SK-N-SH (cell line): ENCODE results near the gene IRAK4. TPM values are rescaled to one million over a fixed set of nuclear protein-coding genes. Genes with fewer than 3 reads are reported as not detected.

Experiments used
- CTCF ChIA-PET: fragments of 300-600, 350-600 bp; formaldehyde crosslinking; extraction: SDS; loops from one replicate; lab custom pipeline; 2021; lab: Yijun Ruan, JAX
- POLR2A ChIA-PET: fragments of 350-600 bp; sonication (Branson Sonifier 250); formaldehyde crosslinking; extraction: SDS; loops from one replicate; lab custom pipeline; 2020; ENCODE audit warnings: antibody characterized with exemption, inconsistent platforms; lab: Yijun Ruan, JAX
- DNase-seq: peaks from one replicate; pipeline ENCODE4 v3.0.0; 2012
- H2AFZ ChIP-seq: fragments of 200-600 bp; sonication (generic); 2 replicates; pipeline ENCODE4 v1.8.1; 2016; ENCODE audit warnings: antibody characterized with exemption, mild to moderate bottlenecking, low read depth
- H3F3A ChIP-seq: fragments of 200-600 bp; sonication (generic); replicated peaks from 2 replicates; pipeline ENCODE3; 2016; ENCODE audit warnings: antibody characterized with exemption, mild to moderate bottlenecking; ENCODE audit not compliant: insufficient read depth
- H3K27ac ChIP-seq, 2 experiments: fragments of 200-500 bp in 1 of 2; fragments of 200-600 bp in 1 of 2; sonication (Bioruptor generic) in 1 of 2; sonication (generic), shearing (Covaris generic) in 1 of 2; 2 replicates each; pipeline versions ENCODE4 v1.5.1 to v1.6.1; 2014 to 2016; ENCODE audit warnings: low read depth in 2 of 2, inconsistent platforms in 1 of 2, low read length in 1 of 2, mild to moderate bottlenecking in 1 of 2, mixed read lengths in 1 of 2
- H3K27me3 ChIP-seq: fragments of 200-600 bp; sonication (generic), shearing (Covaris generic); 2 replicates; pipeline ENCODE4 v1.6.1; 2016; ENCODE audit warnings: mixed run types; ENCODE audit not compliant: insufficient read depth
- H3K36me3 ChIP-seq, 2 experiments: fragments of 200-500 bp in 1 of 2; fragments of 200-600 bp in 1 of 2; sonication (Bioruptor generic) in 1 of 2; sonication (generic) in 1 of 2; replicated peaks in 1 of 2; 2 replicates each; pipeline versions ENCODE3 to v1.5.1; 2014 to 2016; ENCODE audit warnings: low read length in 1 of 2, mild to moderate bottlenecking in 1 of 2; ENCODE audit not compliant: insufficient read depth in 2 of 2, control insufficient read depth in 1 of 2
- H3K4me1 ChIP-seq, 2 experiments: fragments of 200-500 bp in 1 of 2; fragments of 200-600 bp in 1 of 2; sonication (Bioruptor generic) in 1 of 2; sonication (generic), shearing (Covaris generic) in 1 of 2; 2 replicates each; pipeline versions ENCODE4 v1.5.1 to v1.6.1; 2014 to 2016; ENCODE audit warnings: low read depth in 1 of 2, low read length in 1 of 2, mixed run types in 1 of 2; ENCODE audit not compliant: insufficient read depth in 2 of 2, control insufficient read depth in 1 of 2
- H3K4me2 ChIP-seq: fragments of 200-600 bp; sonication (generic), shearing (Covaris generic); 2 replicates; pipeline ENCODE4 v1.6.1; 2017; ENCODE audit warnings: mixed run types
- H3K4me3 ChIP-seq, 2 experiments: fragments of 200-500 bp in 1 of 2; fragments of 200-600 bp in 1 of 2; sonication (Bioruptor generic) in 1 of 2; sonication (generic), shearing (Covaris generic) in 1 of 2; 2 replicates each; pipeline versions ENCODE4 v1.5.1 to v1.8.1; 2014 to 2016; ENCODE audit warnings: low read depth in 2 of 2, inconsistent platforms in 1 of 2, low read length in 1 of 2, mild to moderate bottlenecking in 1 of 2, mixed read lengths in 1 of 2, moderate library complexity in 1 of 2
- H3K79me2 ChIP-seq: fragments of 200-600 bp; sonication (generic); 2 replicates; pipeline ENCODE4 v1.8.1; 2017; ENCODE audit warnings: mild to moderate bottlenecking; ENCODE audit not compliant: insufficient read depth
- H3K9ac ChIP-seq: fragments of 200-600 bp; sonication (generic); 2 replicates; pipeline ENCODE4 v1.6.1; 2017; ENCODE audit warnings: mixed run types
- H3K9me2 ChIP-seq: fragments of 200-600 bp; sonication (generic); 2 replicates; pipeline ENCODE4 v1.6.1; 2017; ENCODE audit warnings: mixed run types
- H3K9me3 ChIP-seq: fragments of 200-600 bp; sonication (generic); 2 replicates; pipeline ENCODE4 v1.6.1; 2017; ENCODE audit warnings: mixed run types, mild to moderate bottlenecking, moderate library complexity
- H4K20me1 ChIP-seq: fragments of 200-600 bp; sonication (generic); 2 replicates; pipeline ENCODE4 v1.6.1; 2017; ENCODE audit warnings: mild to moderate bottlenecking, mixed run types; ENCODE audit not compliant: insufficient read depth
- ELF1 ChIP-seq: IDR thresholded peaks from 2 replicates; pipeline ENCODE4 v1.4.0; 2012
- EZH2phosphoT487 ChIP-seq: fragments of 200-600 bp; sonication (generic); IDR thresholded peaks from 2 replicates; pipeline ENCODE4 v1.6.1; 2017; ENCODE audit warnings: low read depth, mixed run types, mild to moderate bottlenecking, antibody characterized with exemption, moderate library complexity, borderline replicate concordance
- FOSL2 ChIP-seq: IDR thresholded peaks from 2 replicates; pipeline ENCODE4 v1.4.0; 2012; ENCODE audit warnings: low read depth, mild to moderate bottlenecking, moderate library complexity, borderline replicate concordance
- FOXJ3 ChIP-seq: sonication (generic); formaldehyde crosslinking; IDR thresholded peaks from 2 replicates; pipeline ENCODE4 v1.5.1; 2020; ENCODE audit warnings: mild to moderate bottlenecking, missing genetic modification reagents
- GABPA ChIP-seq: IDR thresholded peaks from 2 replicates; pipeline ENCODE4 v1.4.0; 2012; ENCODE audit warnings: low read depth, mild to moderate bottlenecking
- GATA2 ChIP-seq: sonication (generic); formaldehyde crosslinking; IDR thresholded peaks from 2 replicates; pipeline ENCODE4 v1.5.0; 2020; ENCODE audit warnings: mild to moderate bottlenecking, missing genetic modification reagents
- MEF2A ChIP-seq: IDR thresholded peaks from 2 replicates; pipeline ENCODE4 v1.4.0; 2012; ENCODE audit warnings: low read depth, borderline replicate concordance
- MXI1 ChIP-seq: IDR thresholded peaks from 2 replicates; pipeline ENCODE4 v1.6.1; 2012; ENCODE audit warnings: mild to moderate bottlenecking, low read depth, low read length, improper control_type of control experiment
- NRF1 ChIP-seq: IDR thresholded peaks from 2 replicates; pipeline ENCODE4 v1.6.1; 2012; ENCODE audit warnings: low read depth, mild to moderate bottlenecking, low read length
- RCOR1 ChIP-seq: fragments of 150-350 bp; IDR thresholded peaks from 2 replicates; pipeline ENCODE4 v1.6.1; 2017; ENCODE audit warnings: antibody characterized with exemption, low read length
- RFX5 ChIP-seq: IDR thresholded peaks from 2 replicates; pipeline ENCODE4 v1.6.1; 2012; ENCODE audit warnings: mild to moderate bottlenecking, improper control_type of control experiment, low read length
- SIN3A ChIP-seq: IDR thresholded peaks from 2 replicates; pipeline ENCODE4 v1.6.1; 2012; ENCODE audit warnings: low read depth, mild to moderate bottlenecking, low read length, moderate library complexity, borderline replicate concordance
- TAF1 ChIP-seq: IDR thresholded peaks from 2 replicates; pipeline ENCODE4 v1.6.1; 2012; ENCODE audit warnings: low read depth, mild to moderate bottlenecking, low read length, moderate library complexity, borderline replicate concordance
- USF2 ChIP-seq: fragments of 150-350 bp; IDR thresholded peaks from 2 replicates; pipeline ENCODE4 v1.6.1; 2017; ENCODE audit warnings: antibody characterized with exemption, low read length, low read depth, borderline replicate concordance
- YY1 ChIP-seq: IDR thresholded peaks from 2 replicates; pipeline ENCODE4 v1.4.0; 2012; ENCODE audit warnings: low read depth, mild to moderate bottlenecking
- polyA plus RNA-seq, 3 experiments: library from polyadenylated mRNA; depleted of rRNA; stranded (reverse); fragments of >200 nt; gene quantifications; 2 replicates each; pipeline ENCODE4 v1.2.3, GENCODE V29; 2012
- TF ChIP-seq, protein P1 (sequence below): IDR thresholded peaks from 2 replicates; pipeline ENCODE4 v1.4.0; 2012; ENCODE audit warnings: low read depth, borderline replicate concordance
- TF ChIP-seq, protein P2 (sequence below): IDR thresholded peaks from 2 replicates; pipeline ENCODE4 v1.4.0; 2012; ENCODE audit warnings: low read depth, borderline replicate concordance

The IRAK4 gene
- polyA plus RNA-seq, 1 of the 3 experiments (the other 2 are of a cell fraction): 5.1 TPM

- CTCF ChIA-PET: no interaction called here
- H3K4me3 ChIP-seq: no peak overlapping the region
- H4K20me1 ChIP-seq: no peaks in the 10 kb centered on the region
- H3F3A ChIP-seq: peaks cover 11% of the 10 kb centered on the region
- no peaks in the 10 kb centered on the region; the same call in 1 of the 2 replicates for H3K79me2 ChIP-seq
- H3K9ac ChIP-seq: no peak overlapping the region
- no peak overlapping the region for H3K27ac ChIP-seq
- H3K36me3 ChIP-seq: peaks cover 17 to 37% of the 10 kb centered on the region in 2 experiments
- DNase-seq: no peak
- H3K9me3 ChIP-seq: no peaks in the 10 kb centered on the region
- peaks cover 0 to 6% of the 10 kb centered on the region in 2 experiments; a peak in 1 of 4 replicates for H3K4me1 ChIP-seq
- TF ChIP-seq MEF2A (no peak), GABPA (no peak), NRF1 (no peak), SIN3A (no peak), MXI1 (no peak), FOSL2 (no peak), FOXJ3 (CRISPR knock-in tag) (no peak), EZH2phosphoT487 (no peak), YY1 (no peak), RFX5 (no peak), GATA2 (CRISPR knock-in tag) (no peak), USF2 (no peak), TAF1 (no peak), RCOR1 (no peak), ELF1 (no peak)
- TF ChIP-seq, protein P1, sequence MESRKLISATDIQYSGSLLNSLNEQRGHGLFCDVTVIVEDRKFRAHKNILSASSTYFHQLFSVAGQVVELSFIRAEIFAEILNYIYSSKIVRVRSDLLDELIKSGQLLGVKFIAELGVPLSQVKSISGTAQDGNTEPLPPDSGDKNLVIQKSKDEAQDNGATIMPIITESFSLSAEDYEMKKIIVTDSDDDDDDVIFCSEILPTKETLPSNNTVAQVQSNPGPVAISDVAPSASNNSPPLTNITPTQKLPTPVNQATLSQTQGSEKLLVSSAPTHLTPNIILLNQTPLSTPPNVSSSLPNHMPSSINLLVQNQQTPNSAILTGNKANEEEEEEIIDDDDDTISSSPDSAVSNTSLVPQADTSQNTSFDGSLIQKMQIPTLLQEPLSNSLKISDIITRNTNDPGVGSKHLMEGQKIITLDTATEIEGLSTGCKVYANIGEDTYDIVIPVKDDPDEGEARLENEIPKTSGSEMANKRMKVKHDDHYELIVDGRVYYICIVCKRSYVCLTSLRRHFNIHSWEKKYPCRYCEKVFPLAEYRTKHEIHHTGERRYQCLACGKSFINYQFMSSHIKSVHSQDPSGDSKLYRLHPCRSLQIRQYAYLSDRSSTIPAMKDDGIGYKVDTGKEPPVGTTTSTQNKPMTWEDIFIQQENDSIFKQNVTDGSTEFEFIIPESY: no peak
- TF ChIP-seq, protein P2, sequence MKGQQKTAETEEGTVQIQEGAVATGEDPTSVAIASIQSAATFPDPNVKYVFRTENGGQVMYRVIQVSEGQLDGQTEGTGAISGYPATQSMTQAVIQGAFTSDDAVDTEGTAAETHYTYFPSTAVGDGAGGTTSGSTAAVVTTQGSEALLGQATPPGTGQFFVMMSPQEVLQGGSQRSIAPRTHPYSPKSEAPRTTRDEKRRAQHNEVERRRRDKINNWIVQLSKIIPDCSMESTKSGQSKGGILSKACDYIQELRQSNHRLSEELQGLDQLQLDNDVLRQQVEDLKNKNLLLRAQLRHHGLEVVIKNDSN: no peak
- TF ChIP-seq, all 33 proteins: peak for 0
- Histone ChIP-seq H3K4me2 (no peak overlapping the region), H3K9me2 (no peaks in the 10 kb centered on the region), H2AFZ (no peak overlapping the region), H3K27me3 (no peaks in the 10 kb centered on the region)
- POLR2A ChIA-PET: no interaction called here
Measured at GRCh38 chr12:43744826-43745225, 13.9 kb upstream of the IRAK4 start.
